HG02870 (cell line): Measurements from ENCODE around the gene TXK.

Source experiments
- ATAC-seq: cut with Tn5 transposase; IDR thresholded peaks from one replicate; pipeline ENCODE4 v1.9.1; 2021; ENCODE audit warnings: mild to moderate bottlenecking, moderate library complexity; ENCODE audit not compliant: unreplicated experiment

The TXK gene

DNA sequence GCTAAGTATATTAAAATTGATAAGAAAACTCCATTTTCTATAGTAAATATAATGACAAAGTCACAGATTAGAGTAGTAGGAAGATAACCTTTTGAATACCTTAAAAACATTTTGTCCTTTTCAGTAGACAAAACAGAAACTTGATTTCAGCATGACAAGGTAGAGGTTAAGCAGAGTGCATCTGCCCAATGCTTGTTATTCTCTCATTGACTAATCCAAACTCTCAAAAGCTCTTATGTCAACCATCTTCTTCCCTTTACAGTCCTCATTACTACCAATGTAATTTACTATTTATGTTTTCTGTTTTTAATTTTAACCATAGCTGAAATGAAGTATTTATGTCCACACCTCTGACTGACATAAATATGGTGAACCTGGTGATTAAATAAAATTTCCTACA lies 106.4 kb downstream of the TXK start:
- peak; percentile 90 for ATAC-seq

DNA sequence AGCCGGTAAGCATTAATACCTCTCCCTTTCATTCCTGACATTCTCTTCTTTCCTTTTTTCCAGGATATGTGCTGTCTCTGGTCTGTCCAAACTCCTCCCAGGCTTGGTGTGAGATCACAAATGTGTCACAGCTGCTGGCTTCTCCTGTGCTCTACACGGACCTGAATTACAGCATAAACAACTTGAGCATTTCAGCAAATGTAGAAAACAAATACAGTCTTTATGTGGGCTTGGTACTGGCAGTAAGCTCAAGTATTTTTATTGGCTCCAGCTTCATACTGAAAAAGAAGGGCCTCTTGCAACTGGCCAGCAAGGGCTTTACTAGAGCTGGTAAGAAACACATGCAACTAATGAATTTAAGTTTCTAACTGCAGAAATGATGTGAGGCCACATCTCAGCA lies 109.0 kb downstream of the TXK start:
- no peak for ATAC-seq

DNA sequence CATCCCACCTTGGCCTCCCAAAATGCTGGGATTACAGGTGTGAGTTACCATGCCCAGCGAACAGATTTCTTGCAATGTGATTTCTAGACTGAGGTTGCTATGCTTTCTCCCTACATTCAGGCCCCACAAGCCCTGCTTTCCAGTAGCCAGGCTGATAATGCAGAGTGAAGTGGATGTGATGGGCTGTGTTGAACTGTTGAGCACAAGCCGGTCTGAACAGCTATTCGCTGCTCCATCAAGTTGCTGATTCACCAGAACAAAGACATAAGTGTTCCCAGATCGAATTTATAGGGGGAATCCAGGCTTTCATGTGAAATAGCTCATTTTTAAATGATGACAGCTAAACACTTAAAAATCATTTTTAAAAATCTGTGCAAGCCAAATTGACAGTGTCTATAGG lies 109.5 kb downstream of the TXK start:
- no peak for ATAC-seq

DNA sequence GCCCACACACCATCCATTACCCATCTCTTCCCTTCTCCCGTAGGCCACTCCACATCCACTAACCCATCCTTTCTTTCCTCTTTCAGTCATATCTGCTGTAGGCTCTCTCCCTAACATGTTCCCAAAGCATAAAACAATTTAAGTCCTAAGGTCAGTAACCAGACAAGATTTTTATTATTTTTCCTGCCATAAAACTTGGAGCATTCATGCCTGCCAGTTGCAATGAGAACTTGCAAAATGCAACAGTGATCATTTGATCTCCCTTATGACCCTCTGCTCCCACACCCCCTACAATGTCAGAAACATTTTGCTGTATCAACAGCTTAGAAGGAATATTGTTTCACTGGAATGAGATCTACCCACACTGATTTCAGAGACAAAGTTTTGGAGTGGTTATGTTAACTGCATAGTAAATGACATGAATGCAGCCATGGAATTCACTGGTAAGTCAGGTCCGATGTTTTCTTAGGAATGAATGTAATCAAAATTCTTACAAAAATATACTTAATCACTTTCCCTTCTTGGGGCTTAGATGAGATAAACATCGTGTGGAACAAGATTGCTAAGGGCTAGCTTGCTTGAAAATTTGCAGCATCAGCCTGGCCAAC lies 111.8 kb downstream of the TXK start:
- no peak for ATAC-seq

DNA sequence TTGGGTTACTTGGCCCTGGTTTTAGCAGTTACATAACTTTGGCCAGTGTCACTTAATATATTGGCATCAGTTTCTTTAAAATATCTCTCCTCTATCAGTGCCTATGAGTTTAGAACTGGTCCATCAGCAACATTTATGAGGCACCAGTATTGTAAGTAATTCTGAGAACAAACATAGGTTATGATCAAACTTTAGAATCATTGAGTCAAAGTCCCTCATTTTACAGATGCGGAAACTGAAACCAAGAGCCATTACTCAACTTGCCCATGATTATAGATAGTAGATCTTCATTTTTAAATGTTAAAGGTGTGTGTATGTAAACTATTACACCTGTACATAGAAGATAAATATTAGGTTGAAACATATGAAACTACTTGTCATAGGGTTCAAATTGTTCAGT lies 113.0 kb downstream of the TXK start:
- no peak for ATAC-seq

DNA sequence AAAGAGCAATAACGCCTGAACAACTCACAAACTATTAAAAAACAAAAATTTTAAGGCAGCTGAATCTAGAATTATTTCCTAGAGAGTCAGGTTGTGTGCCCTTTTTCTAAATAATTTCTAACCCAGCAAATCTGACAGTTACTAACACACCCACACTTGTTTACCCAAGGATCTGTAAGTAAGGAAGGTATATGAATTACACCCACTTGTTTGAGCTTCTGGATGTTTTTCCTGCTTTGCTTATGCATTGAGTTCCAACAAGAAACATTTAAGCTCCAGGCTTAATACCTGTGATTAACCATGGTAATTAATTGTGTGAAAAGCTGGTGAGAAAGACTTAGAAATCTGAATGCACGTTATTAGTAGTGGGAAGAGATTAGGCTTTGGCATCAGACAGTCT lies 115.9 kb downstream of the TXK start:
- ATAC-seq, result no peak

DNA sequence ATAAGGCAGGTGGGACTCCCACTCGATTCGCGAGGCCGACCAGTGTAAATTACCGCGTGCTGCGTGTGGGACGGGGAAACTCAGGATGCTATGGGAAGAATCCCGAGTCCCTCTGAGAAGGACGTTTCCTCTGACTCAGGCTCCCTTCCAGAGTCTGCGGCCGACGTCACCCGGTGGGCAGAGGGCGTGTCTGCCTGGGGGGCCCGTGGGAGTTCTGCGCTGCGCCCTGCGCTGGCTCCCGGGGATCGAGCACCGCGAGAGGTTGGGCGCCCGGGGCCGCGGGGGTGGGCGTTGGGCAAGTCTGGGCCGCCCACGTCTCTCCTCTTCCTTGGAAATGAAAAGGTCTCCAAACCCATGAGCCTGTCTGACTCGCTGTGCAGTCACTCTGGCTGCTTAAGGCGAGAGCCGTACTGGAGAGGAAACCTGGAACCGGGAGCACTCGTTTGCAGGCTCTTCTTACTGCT lies 116.9 kb downstream of the TXK start:
- peak; percentile 23 for ATAC-seq
